Gastroesophageal sphincter (tissue), 3 donors: Measurements from ENCODE around the gene PDE6D.

ENCODE experiments used
- EP300 ChIP-seq: sonication (generic); formaldehyde crosslinking; IDR thresholded peaks from one replicate; pipeline ENCODE4 v1.6.1; 2017; ENCODE audit warnings: antibody characterized with exemption, mild to moderate bottlenecking
- POLR2A ChIP-seq, 2 donors: fragments of 450-650 bp; IDR thresholded peaks; one replicate each; pipeline ENCODE4 v1.6.1; 2017; ENCODE audit warnings: antibody characterized with exemption in 2 of 2, mild to moderate bottlenecking in 2 of 2, moderate library complexity in 1 of 2
- POLR2AphosphoS5 ChIP-seq: sonication (generic); formaldehyde crosslinking; IDR thresholded peaks from one replicate; pipeline ENCODE4 v1.6.1; 2017; ENCODE audit warnings: antibody characterized with exemption
- TF ChIP-seq, protein P1 (sequence below), 4 experiments: fragments of 200-600 bp in 2 of 4; fragments of 450-650 bp in 2 of 4; sonication (generic) in 1 of 4; IDR thresholded peaks; one replicate each; pipeline ENCODE4 v1.5.1; 2017 to 2019; ENCODE audit warnings: antibody characterized with exemption in 4 of 4, mild to moderate bottlenecking in 2 of 4, moderate library complexity in 2 of 4

DNA sequence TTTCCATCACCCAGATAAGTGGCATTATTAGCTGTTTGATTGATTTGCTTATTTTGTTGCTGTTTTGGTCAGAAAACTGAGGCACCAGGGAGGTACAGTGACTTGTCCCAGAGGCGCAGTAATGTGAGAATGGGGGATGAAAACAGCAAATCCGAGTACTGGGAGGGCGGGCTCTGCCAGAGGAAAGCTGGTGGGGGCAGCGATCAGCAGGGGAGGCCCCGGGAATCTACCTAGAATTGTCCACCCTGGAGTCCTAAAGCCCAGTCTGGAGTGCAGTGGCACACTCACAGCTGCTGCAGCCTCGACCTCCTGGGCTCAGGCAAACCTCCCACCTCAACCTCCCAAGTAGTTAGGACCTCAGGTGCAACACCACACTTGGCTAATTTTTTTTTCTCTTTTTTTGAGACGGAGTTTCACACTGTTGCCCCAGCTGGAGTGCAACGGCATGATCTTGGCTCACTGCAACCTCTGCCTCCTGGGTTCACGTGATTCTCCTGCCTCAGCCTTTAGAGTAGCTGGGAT is 89.8 kb downstream of the PDE6D start:
- TF ChIP-seq, protein P1, sequence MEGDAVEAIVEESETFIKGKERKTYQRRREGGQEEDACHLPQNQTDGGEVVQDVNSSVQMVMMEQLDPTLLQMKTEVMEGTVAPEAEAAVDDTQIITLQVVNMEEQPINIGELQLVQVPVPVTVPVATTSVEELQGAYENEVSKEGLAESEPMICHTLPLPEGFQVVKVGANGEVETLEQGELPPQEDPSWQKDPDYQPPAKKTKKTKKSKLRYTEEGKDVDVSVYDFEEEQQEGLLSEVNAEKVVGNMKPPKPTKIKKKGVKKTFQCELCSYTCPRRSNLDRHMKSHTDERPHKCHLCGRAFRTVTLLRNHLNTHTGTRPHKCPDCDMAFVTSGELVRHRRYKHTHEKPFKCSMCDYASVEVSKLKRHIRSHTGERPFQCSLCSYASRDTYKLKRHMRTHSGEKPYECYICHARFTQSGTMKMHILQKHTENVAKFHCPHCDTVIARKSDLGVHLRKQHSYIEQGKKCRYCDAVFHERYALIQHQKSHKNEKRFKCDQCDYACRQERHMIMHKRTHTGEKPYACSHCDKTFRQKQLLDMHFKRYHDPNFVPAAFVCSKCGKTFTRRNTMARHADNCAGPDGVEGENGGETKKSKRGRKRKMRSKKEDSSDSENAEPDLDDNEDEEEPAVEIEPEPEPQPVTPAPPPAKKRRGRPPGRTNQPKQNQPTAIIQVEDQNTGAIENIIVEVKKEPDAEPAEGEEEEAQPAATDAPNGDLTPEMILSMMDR (IDR thresholded peaks at IDR 0.05) = no peak
- TF ChIP-seq POLR2A (IDR thresholded peaks at IDR 0.05) (no peak), EP300 (no peak), POLR2AphosphoS5 (no peak)
